Erythroblast (primary cell): Measurements from ENCODE around the gene TSPAN9.

Experiments
- GATA1 ChIP-seq: IDR thresholded peaks from 2 replicates; pipeline ENCODE4 v1.6.1; 2011; ENCODE audit warnings: low read depth, mild to moderate bottlenecking, control low read depth, low read length, moderate library complexity
- POLR2A ChIP-seq: IDR thresholded peaks from 2 replicates; pipeline ENCODE4 v1.6.1; 2011; ENCODE audit warnings: mild to moderate bottlenecking, low read length

GRCh38 chr12:3150308-3150670, 73.1 kb downstream of the TSPAN9 start:
- no peak for TF ChIP-seq POLR2A
- no peak for TF ChIP-seq GATA1
